ENCODE results near the gene CBX8.
A peak's percentile ranks its signal among the peaks of the same experiment; 100 is the strongest.

CBX8 gene

DNA sequence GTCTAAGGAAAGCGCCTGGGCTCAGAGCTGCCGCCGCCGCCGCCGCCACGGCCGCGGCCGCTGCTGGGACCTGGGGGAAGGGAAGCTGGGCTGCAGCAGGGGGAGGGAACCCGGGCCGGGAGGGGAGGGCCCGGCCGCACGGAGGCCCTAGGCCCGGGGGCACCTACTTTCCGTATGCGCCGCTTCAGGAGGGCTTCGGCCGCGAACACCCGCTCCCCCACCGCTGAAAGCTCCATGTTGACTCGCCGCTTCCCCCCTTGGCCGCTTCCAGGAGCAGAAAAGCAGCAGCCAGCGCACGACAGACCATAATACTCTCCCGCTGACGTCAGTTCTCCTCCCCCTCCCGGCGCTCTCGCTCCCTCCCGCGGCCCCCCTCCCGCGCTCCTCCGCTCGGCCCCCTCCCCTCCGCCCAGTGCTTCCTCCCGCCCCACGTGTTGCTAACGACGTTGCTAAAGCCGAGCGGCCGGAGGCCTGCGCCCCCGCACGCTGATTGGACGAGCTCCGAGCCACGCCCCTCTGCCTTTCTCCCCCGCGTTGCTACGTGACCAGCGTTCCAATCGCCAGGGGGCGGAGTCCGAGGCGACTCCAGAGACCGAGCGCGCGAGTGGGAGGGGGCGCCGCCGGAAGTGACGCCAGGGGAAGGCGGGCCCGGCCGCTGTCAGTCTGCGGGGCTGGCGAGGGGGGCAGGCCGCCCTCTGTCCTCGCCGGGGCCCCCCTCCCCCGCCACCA lies at the start of gene CBX8:
TSS of gene CBX8 (minus strand) at position 315 of the 729 bp plus-strand sequence. CDS start at position 236, 79 bp downstream.
- peaks cover 17% of the 10 kb centered on the region; the same call in 1 of the 2 replicates for H3K4me1 ChIP-seq (ENCODE audit: insufficient read depth, low read length)
- peaks cover 1% of the 10 kb centered on the region; the same call in 1 of the 2 replicates for H3K9me3 ChIP-seq (ENCODE audit: control insufficient read depth, insufficient read depth, low read length)
- H3K9ac ChIP-seq (ENCODE audit: low read depth, low read length), result peak within 1 kb of the TSS; percentile 80
- H3K36me3 ChIP-seq (ENCODE audit: insufficient read depth, low read length), result no peaks in the 10 kb centered on the region

DNA sequence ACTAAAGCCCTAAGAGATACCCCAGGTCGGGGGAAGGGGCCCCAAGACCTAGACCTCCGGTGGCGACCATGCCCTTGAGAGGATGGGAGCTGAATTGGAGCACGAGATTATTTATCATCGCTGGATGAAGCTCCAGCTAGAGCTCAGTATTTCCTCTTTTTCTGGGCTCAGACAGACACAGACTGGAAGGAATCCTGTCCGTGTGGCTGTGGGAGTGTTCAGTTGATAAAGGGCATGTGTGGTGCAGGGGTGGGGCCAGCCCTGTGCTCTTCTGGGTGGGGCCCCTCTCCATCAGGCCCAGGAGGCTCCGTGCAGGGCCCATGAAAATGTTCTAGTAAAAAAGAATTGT lies 48.7 kb upstream of the CBX8 start:
- H3K4me1 ChIP-seq (ENCODE audit: insufficient read depth, low read length), result peaks cover 6% of the 10 kb centered on the region

DNA sequence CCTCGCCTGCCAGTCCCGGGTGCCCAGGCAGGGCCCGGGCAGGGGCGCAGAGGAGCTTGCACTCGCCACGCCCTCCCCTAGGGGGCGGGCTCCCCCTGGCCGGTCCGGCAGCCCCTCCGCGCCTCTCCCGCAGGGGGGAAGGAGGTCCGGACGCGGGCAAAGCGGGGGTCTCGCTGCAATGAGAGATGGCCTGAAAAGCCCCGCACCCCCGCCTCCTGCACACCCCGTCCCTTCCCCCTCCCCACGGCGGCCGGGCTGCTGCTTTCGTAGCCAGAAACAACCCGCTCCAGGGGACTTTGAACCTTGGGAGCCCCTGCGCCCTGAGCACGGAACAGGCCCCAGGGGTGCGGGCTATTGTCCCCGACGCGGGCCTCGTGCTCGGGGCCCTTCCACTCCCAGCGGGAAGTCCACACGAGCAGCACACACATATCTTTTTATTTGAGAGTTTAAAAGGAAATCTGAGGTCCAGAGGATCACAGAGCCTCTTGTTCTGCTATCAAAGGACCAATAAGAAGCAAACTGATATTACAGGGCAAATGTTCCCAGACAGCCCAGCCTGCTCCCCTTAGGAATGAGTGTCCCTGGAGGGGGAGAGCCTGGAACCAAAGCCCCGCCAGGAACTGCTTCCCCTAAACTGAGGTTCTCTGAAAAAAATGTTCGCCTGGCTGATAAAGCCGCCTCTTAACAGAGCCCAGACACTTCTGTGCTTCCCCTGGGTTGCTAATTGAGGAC lies 48.2 kb upstream of the CBX8 start:
- Histone ChIP-seq H3K36me3 (ENCODE audit: insufficient read depth, low read length) (no peaks in the 10 kb centered on the region), H3K4me1 (ENCODE audit: insufficient read depth, low read length) (peaks cover 6% of the 10 kb centered on the region), H3K9ac (ENCODE audit: low read depth, low read length) (peak overlapping the region; percentile 28; the same call in 1 of the 2 replicates), H3K9me3 (ENCODE audit: control insufficient read depth, insufficient read depth, low read length) (no peaks in the 10 kb centered on the region)

More for the DNA sequence above, 48.7 kb upstream of the CBX8 start:
- Histone ChIP-seq H3K9me3 (ENCODE audit: control insufficient read depth, insufficient read depth, low read length) (no peaks in the 10 kb centered on the region), H3K36me3 (ENCODE audit: insufficient read depth, low read length) (no peaks in the 10 kb centered on the region), H3K9ac (ENCODE audit: low read depth, low read length) (peak overlapping the region; percentile 28; the same call in 1 of the 2 replicates)

DNA sequence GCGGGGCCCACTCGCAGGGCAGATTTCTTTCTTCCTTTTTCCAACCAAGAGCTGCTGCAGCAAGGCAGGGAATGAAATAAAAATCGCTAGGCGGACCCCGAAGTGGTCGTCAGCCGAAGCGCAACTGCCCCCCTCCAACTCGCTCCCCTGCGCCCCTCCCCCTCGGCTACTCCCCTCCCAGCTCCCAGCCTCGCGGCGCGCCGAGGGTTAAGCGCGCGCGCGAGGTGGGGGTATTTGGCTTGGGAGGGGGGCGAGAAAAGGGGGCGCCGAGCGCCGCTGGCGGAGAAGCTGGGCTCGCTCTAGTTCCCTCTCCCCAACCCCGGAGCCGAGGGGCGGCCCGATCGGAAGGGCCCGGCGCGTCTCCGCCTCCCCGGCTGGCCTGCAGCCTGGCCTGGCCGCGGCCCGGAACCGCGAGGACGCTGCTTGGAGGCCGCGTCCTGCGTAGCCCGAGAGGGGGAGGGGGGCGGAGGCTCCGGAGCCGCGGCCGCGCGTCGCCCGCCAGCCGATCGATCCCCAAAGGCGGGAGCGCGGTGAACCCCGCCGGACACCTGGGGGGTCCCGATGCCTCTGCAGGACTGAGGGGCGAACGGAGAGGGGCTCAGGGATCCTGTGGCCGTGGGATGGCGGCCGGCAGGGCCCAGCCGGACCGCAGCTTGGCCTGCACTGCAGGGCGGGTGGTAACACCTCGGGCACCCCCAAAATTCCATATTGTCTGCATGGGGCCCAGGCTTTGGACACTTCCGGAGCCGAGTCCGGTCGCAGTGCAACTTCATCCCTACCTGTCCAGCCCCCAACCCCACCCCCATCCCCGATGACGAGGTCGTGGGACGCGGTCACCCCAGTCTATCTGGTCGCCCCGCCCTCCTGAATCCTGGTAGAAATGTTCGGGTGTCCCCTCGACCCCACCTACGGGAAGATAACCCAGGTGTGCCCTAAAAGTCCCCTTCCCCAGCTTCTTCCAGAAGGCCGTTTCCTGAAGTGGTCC lies 47.2 kb upstream of the CBX8 start:
- Histone ChIP-seq H3K9ac (ENCODE audit: low read depth, low read length) (peak overlapping the region; percentile 68), H3K9me3 (ENCODE audit: control insufficient read depth, insufficient read depth, low read length) (no peaks in the 10 kb centered on the region), H3K4me1 (ENCODE audit: insufficient read depth, low read length) (peaks cover 6% of the 10 kb centered on the region), H3K36me3 (ENCODE audit: insufficient read depth, low read length) (no peaks in the 10 kb centered on the region)

DNA sequence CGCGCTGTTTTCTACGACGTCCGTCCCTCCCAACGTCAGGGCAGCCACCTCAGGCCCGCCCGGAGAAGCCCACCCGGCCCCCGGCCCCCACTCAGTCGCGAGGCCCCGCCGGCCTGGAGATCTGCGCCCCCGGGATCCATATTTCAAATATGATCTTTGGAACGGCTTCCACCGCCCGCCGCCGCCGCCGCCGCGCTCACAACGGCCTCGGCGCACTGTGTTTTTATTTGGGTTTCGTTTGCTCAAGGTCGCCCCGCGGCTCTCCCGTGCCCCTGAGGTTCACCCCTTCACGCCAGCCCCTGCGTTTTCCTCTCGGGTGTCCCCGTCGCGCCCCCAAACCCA lies 46.6 kb upstream of the CBX8 start:
- Histone ChIP-seq H3K36me3 (ENCODE audit: insufficient read depth, low read length) (no peaks in the 10 kb centered on the region), H3K9me3 (ENCODE audit: control insufficient read depth, insufficient read depth, low read length) (no peaks in the 10 kb centered on the region), H3K4me1 (ENCODE audit: insufficient read depth, low read length) (peaks cover 6% of the 10 kb centered on the region), H3K9ac (ENCODE audit: low read depth, low read length) (peak overlapping the region; percentile 68)

DNA sequence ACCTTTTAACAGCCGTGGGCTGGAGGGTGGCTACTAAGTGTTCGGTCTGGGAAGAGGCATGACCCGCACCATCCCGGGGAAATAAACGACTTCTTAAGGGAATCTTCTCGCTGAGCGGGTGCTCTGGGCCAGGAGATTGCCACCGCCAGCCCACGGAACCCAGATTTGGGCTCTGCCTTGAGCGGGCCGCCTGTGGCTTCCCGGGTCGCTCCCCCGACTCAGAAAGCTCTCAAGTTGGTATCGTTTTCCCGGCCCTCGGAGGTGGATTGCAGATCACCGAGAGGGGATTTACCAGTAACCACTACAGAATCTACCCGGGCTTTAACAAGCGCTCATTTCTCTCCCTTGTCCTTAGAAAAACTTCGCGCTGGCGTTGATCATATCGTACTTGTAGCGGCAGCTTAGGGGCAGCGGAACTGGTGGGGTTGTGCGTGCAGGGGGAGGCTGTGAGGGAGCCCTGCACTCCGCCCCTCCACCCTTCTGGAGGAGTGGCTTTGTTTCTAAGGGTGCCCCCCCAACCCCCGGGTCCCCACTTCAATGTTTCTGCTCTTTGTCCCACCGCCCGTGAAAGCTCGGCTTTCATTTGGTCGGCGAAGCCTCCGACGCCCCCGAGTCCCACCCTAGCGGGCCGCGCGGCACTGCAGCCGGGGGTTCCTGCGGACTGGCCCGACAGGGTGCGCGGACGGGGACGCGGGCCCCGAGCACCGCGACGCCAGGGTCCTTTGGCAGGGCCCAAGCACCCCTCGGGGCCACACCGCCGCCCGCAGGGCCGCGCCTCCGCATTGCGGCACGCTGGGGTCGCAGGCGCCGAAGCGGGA lies 46.0 kb upstream of the CBX8 start:
- no peaks in the 10 kb centered on the region for H3K36me3 ChIP-seq (ENCODE audit: insufficient read depth, low read length)
- no peaks in the 10 kb centered on the region for H3K9me3 ChIP-seq (ENCODE audit: control insufficient read depth, insufficient read depth, low read length)
- H3K9ac ChIP-seq (ENCODE audit: low read depth, low read length), result peak overlapping the region; percentile 68
- H3K4me1 ChIP-seq (ENCODE audit: insufficient read depth, low read length), result peaks cover 6% of the 10 kb centered on the region

DNA sequence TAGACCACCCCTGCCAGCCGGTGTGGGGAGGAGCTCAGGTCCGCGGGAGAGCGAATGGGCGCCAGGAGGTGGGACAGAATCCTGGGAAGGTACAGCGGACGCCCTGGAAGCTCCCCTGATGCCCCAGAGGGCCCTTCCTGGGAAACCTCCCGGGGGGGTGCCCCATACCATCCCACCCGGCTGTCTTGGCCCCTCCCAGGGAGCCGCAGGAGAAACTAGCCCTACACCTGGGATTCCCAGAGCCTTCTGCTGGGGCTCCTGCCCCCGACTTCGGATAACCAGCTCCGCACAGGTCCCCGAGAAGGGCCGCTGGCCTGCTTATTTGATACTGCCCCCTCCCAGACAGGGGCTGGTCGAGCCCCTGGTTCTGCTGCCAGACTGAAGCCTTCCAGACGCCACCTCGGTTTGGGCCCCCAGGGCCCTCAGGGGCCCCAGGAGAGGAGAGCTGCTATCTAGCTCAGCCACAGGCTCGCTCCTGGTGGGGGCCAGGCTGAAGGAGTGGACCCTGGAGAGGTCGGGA lies 45.3 kb upstream of the CBX8 start:
- peaks cover 6% of the 10 kb centered on the region for H3K4me1 ChIP-seq (ENCODE audit: insufficient read depth, low read length)
- H3K36me3 ChIP-seq (ENCODE audit: insufficient read depth, low read length), result no peaks in the 10 kb centered on the region
- H3K9ac ChIP-seq (ENCODE audit: low read depth, low read length), result peak overlapping the region; percentile 68; the same call in 1 of the 2 replicates

DNA sequence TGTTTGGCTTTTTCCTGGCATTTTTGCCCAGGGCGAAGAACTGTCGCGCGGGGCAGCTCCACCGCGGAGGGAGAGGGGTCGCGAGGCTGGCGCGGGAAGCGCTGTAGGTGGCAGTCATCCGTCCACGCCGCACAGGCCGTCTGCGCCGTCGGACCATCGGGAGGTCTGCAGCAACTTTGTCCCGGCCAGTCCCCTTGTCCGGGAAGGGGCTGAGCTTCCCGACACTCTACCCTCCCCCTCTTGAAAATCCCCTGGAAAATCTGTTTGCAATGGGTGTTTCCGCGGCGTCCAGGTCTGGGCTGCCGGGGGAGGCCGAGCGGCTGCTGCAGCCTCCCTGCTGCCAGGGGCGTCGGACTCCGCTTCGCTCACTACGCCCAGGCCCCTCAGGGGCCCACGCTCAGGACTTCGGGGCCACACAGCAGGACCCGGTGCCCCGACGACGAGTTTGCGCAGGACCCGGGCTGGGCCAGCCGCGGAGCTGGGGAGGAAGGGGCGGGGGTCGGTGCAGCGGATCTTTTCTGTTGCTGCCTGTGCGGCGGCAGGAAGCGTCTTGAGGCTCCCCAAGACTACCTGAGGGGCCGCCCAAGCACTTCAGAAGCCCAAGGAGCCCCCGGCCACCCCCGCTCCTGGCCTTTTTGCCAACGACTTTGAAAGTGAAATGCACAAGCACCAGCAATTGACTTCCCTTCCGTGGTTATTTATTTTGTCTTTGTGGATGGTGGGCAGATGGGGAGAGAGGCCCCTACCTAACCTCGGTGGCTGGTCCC lies 44.7 kb upstream of the CBX8 start:
- Histone ChIP-seq H3K9ac (ENCODE audit: low read depth, low read length) (peak overlapping the region; percentile 19; the same call in 1 of the 2 replicates), H3K36me3 (ENCODE audit: insufficient read depth, low read length) (no peaks in the 10 kb centered on the region), H3K4me1 (ENCODE audit: insufficient read depth, low read length) (peaks cover 7% of the 10 kb centered on the region), H3K9me3 (ENCODE audit: control insufficient read depth, insufficient read depth, low read length) (no peaks in the 10 kb centered on the region)

More for the DNA sequence above, 45.3 kb upstream of the CBX8 start:
- no peaks in the 10 kb centered on the region for H3K9me3 ChIP-seq (ENCODE audit: control insufficient read depth, insufficient read depth, low read length)

DNA sequence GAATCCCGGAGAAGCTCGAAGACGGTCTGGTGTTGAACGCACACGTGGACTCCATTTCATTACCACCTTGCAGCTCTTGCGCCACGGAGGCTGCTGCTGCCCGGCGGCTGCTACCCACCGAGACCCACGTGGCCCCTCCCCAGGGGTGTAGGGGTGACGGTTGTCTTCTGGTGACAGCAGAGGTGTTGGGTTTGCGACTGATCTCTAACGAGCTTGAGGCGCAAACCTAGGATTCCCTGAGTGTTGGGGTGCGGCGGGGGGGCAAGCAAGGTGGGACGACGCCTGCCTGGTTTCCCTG lies 44.1 kb upstream of the CBX8 start:
- Histone ChIP-seq H3K36me3 (ENCODE audit: insufficient read depth, low read length) (no peaks in the 10 kb centered on the region), H3K9me3 (ENCODE audit: control insufficient read depth, insufficient read depth, low read length) (no peaks in the 10 kb centered on the region), H3K4me1 (ENCODE audit: insufficient read depth, low read length) (peaks cover 9% of the 10 kb centered on the region), H3K9ac (ENCODE audit: low read depth, low read length) (no peak overlapping the region)

DNA sequence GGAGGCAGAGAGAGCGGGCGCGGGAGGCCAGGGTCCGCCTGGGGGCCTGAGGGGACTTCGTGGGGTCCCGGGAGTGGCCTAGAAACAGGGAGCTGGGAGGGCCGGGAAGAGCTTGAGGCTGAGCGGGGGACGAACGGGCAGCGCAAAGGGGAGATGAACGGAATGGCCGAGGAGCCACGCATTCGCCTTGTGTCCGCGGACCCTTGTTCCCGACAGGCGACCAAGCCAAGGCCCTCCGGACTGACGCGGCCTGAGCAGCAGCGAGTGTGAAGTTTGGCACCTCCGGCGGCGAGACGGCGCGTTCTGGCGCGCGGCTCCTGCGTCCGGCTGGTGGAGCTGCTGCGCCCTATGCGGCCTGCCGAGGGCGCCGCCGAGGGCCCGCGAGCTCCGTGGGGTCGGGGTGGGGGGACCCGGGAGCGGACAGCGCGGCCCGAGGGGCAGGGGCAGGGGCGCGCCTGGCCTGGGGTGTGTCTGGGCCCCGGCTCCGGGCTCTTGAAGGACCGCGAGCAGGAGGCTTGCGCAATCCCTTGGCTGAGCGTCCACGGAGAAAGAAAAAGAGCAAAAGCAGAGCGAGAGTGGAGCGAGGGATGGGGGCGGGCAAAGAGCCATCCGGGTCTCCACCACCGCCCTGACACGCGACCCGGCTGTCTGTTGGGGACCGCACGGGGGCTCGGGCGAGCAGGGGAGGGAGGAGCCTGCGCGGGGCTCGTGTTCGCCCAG lies 43.6 kb upstream of the CBX8 start:
- Histone ChIP-seq H3K9ac (ENCODE audit: low read depth, low read length) (peak overlapping the region; percentile 41; the same call in 1 of the 2 replicates), H3K36me3 (ENCODE audit: insufficient read depth, low read length) (no peaks in the 10 kb centered on the region), H3K4me1 (ENCODE audit: insufficient read depth, low read length) (peaks cover 8% of the 10 kb centered on the region), H3K9me3 (ENCODE audit: control insufficient read depth, insufficient read depth, low read length) (no peaks in the 10 kb centered on the region)

DNA sequence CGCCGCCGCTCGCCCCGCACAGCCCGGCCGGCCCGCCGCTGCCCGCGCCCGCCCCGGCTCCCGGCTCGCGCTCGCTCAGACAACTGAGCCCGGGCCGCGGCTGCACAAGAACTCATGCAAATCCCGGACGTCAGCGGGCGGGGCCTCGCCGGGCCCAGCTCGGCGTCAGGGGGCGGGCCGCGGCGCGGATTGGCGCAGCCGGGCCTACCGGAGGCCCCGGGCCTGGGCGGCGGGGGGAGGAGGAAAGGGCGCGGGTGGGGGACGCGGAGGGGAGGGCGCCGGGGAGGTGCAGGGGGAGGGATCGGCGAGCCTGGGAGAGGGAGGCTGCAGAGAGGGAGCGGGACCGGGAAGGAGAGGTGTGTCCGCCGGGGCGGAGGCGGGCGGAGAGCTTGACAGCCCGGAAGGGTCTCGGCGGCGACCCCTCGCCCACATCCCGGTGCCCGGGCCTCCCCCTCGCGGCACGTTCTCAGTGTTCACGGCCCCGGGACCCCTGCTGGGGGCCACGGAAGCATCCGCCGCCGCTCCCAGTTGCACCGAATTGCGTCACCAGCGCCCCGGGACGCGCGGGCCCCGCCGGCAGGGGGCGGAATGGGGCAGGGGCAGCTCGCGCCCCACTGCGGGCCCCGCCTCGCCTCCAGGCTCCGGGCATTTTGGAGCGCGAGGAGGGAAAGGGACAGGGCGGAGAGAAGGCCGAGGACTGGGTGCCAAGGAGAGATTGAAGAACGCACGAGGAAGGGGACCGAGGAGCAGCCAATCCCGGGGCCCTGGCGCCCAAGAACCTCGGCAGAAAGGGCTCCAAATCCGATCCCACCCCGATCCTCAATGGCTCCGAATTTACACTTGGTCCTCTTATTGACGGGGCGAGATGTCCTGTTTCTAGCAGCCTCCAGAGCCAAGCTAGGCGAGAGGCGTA lies 42.7 kb upstream of the CBX8 start, which contains the start of gene CBX4:
TSS of gene CBX4 (minus strand) at position 85 of the 913 bp plus-strand sequence. CDS start 189 bp downstream, outside the sequence.
- H3K36me3 ChIP-seq (ENCODE audit: insufficient read depth, low read length), result no peaks in the 10 kb centered on the region
- peak within 1 kb of the TSS; percentile 52; the same call in 1 of the 2 replicates for H3K9ac ChIP-seq (ENCODE audit: low read depth, low read length)
- H3K4me1 ChIP-seq (ENCODE audit: insufficient read depth, low read length), result peaks cover 6% of the 10 kb centered on the region; the same call in 1 of the 2 replicates
- H3K9me3 ChIP-seq (ENCODE audit: control insufficient read depth, insufficient read depth, low read length), result no peaks in the 10 kb centered on the region

Data from ES-I3 (cell line).